Thyroid gland (tissue), 4 donors: Measurements from ENCODE around the gene KAZN.

Experiments
- CTCF ChIP-seq, 6 experiments: fragments of 200-600 bp in 3 of 6; fragments of 450-650 bp in 3 of 6; sonication (generic) in 3 of 6; IDR thresholded peaks; one replicate each; pipeline ENCODE4 v1.5.1; 2016 to 2019; ENCODE audit warnings: antibody characterized with exemption in 6 of 6, mild to moderate bottlenecking in 2 of 6, inconsistent platforms in 1 of 6, moderate library complexity in 1 of 6
- POLR2A ChIP-seq, 2 donors: fragments of 450-650 bp; IDR thresholded peaks; one replicate each; pipeline ENCODE4 v1.6.1; 2017; ENCODE audit warnings: antibody characterized with exemption in 2 of 2, mild to moderate bottlenecking in 2 of 2, moderate library complexity in 1 of 2

GRCh38 chr1:14924455-14925331, 326.2 kb downstream of the KAZN start:
- peak in 2 of 6 experiments; percentile 21 to 41 for TF ChIP-seq CTCF (IDR thresholded peaks at IDR 0.05)
- no peak for TF ChIP-seq POLR2A (IDR thresholded peaks at IDR 0.05)
